Hypothalamus (tissue), 51 donors: ENCODE measurements around the gene GAPT.

ENCODE experiments used
- DNase-seq, 51 donors: peaks; one replicate each; lab custom pipeline; 2025; lab: John Stamatoyannopoulos, UW

GAPT gene

DNA sequence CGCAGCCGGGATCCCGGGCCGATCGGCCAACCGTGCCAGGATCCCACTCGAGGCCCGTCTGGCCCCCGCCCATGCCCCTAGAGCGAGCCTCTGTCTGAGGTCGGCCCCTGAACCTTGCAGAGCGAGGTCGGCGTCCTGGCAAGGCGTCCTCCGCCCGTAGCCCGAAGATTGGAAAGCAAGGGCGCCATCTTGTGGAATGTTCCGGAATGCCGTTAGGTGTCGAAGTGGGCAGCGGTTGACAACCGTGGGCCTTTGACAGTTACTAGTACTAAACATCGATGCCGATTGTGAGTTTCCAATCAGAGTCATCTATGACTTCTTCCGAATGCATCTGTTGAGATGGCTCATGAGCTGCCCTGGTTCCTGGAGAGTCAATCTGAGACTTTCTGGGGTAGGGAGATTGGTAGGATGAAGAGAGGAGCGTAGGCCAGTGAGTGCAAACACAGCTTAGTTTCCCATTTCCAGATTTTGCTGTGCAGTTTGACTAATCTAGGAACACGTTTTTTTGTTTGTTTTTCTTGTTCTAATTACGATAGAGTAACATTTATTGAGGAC, 30.4 kb upstream of the GAPT start:
- peak; percentile 42 to 92 (median 77) for DNase-seq

DNA sequence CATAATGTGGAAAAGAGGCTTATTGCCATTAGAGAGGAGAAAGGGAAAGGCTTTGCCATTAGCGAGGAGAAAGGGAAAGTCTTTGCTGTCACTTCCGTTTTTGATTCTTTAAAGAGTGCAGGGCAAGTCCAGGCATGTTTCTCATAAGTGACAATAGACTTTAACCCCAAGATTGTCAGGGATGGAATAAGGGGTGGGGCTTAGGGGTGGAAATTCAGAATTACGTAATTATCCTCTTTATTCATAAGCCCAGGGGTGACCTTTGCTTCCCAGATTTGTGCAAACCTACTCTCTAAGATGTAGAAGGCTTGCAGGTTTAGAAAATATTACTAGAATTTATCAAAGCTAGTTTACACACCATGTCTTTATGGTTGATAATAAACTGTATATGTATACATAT, 29.1 kb upstream of the GAPT start:
- no peak for DNase-seq

DNA sequence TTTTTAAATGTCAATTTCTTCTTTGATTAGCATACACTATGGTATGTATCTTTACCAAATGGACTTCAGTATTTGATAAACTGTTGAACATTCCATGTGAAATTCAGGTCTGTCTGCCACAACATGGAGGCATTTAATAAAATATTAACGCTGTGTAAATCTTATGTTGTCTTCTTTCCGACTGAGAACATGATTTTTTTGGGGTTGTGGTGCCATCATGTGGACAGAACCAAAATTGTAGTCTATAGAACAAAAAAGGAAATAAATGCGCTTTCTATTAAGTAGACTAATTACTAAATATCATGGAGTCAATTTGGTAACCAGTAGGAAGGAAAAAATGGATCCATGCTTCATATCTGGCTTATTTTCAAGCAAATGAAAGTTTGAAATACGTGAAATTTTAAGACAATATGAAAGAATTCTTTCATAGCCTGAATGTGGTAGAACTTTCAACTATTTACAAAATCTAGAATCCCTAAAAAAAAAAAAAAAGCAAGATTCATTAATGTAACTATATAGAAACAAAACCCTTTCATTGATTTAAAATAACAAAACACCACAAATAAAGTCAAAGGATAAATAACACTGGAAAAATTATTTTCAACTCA, 28.5 kb upstream of the GAPT start:
- peak in 10 of 51 donors; percentile 0 to 46 (median 6) for DNase-seq

DNA sequence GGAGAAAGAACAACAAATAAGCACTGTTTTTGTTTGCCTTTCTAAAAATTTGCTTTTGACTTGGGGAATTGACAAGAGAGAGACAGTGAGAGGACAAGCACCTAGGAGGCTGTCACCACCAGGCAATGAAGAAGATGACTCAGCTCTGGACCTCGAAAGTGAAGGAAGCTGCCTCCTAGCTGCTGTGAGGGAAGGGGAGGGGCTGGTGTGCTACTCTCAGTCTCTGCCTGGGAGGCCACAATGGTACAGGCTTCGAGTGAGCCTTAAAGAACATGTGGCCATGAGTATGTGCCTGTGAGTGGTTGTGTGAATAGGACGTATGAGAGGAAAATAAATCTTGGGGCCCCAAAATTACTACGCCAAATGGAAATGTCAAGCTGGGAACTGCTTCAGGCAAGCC, 24.3 kb upstream of the GAPT start:
- DNase-seq, result peak in 2 of 51 donors; percentile 3

DNA sequence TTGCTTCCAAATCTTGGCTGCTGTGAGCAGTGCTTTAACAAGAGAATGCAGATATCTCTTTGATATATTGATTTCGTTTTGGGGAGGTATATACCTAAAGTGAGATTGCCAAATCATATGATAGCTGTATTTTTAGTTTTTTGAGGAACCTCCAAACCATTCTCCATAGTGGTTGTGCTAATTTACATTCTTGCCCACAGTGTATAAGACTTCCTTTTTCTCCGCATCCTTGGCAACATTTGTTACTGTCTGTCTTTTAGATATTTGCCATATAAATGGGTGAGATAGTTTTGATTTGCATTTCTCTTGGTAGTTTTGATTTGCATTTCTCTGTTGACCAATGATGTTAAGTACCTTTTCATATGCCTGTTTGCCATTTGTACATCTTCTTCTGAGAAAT, 21.3 kb upstream of the GAPT start:
- DNase-seq, result no peak

DNA sequence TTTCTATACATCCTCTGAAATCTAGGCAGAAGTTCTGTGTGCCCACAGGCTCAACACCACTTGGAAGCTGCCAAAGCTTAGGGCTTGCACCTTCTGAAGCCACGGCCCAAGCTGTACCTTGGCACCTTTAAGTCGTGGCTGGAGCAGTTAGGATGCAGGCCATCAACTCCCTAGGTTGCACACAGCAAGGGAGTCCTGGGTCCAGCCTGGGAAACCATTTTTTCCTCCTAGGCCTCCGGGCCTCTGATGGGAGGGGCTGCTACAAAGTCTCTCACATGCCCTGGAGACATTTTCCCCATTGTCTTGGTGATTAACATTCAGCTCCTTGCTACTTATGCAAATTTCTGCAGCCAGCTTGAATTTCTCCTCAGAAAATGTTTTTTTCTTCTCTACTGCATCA, 15.8 kb upstream of the GAPT start:
- DNase-seq, result no peak

DNA sequence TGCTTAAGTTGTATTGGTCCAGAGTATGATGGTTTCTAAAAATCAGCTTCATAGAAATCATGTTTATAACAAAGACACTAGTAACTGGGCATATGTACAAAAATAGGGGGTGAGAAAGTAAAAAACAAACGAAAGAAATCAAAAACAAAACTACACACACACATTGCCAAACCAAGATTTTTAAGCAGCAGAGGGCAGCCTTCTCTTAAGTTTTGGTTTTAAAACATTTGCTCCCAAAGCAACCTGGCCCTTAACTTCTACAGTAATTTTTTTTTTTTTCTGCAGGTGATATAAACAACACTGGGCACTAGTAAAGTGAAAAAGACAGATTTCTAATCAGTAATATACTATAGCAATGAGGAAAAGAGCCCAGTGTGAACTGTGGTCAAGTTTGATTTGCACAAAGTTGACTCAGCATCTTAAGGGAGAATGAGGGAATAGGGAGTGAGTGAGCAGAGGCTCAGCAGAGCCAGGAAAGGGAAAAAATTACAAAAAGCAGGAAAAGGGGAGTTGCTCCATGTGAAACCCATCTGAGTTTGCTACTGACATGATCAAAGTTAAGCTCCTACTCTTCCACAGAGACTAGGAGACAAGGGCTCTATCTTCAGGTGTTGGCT, 13.4 kb upstream of the GAPT start:
- peak in 1 of 51 donors; percentile 6 for DNase-seq

DNA sequence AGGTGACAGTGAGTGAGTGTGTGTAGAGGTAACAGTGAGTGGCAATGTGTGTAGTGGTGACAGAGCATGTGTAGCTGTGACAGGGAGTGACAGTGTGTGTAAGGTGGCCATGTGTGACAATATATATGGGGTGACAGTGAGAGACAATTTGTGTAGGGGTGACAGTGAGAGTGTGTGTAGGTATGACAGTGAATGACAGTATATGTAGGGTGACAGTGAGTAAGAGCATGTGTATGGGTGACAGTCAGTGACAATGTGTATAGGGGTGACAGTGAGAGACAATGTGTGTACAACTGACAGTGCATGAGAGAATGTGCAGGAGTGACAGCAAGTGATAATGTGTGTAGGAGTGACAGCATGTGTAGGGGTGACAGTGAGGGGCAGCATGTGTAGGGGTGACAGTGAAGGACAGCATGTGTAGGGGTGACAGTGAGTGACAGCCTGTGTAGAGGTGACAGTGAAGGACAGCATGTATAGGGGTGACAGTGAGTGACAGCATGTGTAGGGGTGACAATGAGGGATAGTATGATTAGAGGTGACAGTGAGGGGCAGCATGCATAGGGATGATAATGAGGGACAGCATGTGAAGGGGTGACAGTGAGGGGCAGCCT, 10.1 kb upstream of the GAPT start:
- DNase-seq, result no peak

DNA sequence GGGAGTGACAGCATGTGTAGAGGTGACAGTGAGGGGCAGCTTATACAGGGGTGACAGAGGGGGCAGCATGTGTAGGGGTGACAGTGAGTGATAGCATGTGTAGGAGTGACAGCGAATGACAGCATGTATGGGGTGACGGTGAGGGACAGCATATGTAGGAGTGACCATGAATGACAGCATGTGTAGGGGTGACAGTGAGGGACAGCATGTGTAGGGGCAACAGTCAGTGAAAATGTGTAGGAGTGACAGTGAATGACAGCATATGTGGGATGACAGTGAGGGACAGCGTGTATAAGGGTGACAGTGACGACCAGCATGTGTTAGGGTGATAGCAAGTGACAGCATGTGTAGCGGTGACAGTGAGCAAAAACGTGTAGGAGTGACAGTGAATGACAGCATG, 9.4 kb upstream of the GAPT start:
- no peak for DNase-seq

DNA sequence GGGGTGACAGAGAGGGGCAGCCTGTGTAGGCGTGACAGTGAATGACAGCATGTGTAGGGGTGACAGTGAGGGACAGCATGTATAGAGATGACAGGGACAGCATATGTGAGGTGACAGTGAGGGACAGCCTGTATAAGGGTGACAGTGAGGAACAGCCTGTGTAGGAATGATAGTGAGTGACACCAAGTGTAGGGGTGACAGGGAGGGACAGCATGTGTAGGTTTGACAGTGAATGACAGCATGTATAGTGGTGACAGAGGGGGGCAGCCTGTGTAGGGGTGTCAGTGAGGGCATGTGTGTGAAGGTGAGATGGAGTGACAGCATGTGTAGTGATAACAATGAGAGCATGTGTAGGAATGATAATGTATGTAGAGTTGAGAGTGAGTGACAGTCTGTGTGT, 8.7 kb upstream of the GAPT start:
- DNase-seq, result no peak

DNA sequence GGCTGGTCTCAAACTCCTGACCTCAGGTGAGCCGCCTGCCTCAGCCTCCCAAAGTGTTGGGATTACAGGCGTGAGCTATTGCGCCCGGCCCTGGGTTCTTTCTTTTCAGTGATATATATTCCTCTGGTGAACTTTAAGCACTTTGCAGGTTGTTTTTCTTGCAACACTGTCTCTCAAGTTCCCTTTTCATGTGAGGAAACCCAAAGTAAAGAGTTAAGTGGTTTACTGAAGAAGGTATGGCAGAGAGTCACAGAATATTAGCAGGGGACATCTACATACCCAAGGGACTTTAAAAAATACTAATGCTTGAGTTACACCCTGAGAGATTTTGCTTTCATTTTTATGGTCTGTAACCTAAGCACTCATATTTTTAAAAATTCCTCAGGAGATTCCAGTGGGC, 6.7 kb upstream of the GAPT start:
- no peak for DNase-seq

DNA sequence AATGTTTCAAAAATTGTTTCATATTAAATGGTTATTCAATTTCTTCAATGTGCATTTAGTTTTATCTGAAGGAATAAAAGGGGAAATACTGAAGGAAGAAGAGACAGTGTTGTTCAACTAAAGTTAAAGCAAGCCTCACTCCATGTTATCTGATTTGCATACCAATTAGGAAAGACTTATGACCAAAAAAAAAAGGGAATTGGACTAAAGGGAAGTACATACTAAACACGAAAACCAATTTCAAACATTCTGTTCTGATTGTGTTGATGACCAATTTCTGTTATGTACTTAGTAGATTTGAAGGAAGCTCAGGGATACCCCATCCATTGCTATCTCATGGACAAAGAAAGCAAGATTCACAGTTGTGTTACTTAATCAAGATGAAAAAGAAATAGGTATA, 4.9 kb upstream of the GAPT start:
- DNase-seq, result no peak

DNA sequence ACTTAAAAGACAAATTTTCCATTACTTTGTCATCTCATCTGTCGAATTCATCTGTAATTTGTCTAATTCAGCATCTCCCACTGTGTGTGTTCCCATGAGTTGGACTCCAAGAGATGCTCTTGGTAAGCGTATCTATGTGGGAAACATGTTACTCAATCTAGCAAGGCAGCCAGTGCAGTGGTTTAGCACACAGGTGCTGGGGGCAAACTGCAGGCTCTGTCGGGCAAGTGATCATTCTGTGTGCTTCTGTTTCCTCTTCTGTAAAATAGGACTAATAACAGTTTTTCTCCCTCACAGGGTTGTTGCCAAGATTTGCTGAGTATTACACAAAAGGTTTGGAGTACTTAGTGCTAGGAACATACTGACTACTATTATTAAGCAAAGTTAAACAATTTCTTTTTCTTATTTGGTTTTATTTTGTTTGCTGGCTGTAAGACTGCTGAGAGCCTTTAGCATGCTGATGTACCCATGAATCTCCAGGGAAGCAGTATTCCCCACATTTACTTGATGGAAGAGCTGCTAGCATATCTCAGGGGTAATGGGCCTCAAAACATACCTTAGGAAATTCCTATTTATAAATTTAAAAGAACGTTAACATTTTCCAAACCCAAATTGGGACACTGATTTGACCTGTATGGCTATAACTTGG, 709 bp upstream of the GAPT start:
- peak in 1 of 51 donors; percentile 3 for DNase-seq

DNA sequence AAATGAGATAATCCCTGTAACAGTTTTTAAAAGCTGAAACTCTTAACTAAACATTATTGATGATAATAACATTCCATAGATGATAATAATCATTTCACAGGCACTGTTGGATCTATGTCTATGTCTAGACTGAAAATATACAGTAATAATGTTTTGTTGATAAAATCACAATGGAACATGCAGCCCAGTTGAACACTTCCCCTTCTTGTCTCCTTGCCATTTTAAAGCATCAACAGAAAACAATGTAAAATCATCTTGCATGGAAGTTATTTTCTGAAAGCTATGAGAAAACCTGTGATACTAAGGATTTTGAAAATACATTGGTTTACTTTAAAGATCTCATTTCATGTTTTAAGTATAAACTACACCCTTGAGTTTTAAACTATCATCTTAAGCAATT, 1.9 kb downstream of the GAPT start:
- DNase-seq, result no peak

DNA sequence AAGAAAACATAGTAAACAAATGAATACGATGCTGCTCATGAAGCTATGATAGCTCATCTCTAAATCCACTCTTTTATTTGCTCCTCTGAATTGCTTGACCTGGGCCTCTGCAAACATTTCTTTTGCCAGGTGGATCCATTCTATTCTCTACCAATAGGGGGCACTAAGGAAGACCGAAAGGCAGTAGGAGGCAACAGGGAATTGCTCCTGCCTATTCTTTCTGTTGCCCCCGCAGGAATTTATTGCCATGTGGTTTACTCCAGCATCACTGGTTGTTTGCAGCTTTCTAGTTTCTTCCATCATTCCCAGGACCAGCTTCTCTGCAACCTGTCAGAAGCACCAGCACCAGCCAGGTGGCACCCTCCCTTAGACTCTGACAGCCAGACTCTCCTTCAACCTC, 5.3 kb downstream of the GAPT start:
- DNase-seq, result no peak

DNA sequence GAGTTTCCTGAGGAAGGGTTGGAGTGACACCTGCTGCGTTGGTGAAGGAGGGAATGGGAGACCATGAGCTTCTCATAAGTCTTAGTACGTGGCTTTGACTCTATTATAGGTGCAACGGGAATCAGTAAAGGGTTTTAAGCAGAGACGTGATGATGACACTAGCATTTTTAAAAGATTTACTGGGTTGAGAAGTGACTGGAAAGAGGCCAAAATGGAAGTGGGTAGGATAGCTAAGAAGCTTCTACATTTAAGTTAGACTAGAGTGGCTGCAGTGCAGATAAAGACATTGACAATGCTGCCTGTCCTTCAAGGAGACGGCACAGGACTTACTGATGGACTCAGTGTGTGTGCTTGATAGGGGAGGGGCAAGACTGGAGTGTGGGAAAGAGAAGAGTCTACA, 6.2 kb downstream of the GAPT start:
- DNase-seq, result no peak

DNA sequence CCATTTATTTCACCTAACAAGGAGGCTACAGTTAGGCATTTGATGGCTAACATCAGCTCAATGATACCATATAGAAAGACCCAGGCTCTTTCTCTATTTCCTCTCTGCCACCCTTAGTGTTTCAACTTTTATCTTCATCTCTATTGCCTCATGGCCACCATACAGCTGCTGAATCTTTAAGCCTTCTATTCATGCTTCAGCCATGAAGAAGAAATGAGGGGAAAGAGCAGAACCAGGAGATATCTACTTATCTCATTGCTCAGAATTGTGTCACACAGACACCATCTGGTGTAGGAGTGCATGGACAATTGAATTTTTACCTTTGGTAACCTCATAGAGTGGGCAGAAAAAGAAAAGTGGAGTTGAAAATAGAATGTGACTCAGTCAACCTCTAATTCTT, 6.7 kb downstream of the GAPT start:
- DNase-seq, result no peak

DNA sequence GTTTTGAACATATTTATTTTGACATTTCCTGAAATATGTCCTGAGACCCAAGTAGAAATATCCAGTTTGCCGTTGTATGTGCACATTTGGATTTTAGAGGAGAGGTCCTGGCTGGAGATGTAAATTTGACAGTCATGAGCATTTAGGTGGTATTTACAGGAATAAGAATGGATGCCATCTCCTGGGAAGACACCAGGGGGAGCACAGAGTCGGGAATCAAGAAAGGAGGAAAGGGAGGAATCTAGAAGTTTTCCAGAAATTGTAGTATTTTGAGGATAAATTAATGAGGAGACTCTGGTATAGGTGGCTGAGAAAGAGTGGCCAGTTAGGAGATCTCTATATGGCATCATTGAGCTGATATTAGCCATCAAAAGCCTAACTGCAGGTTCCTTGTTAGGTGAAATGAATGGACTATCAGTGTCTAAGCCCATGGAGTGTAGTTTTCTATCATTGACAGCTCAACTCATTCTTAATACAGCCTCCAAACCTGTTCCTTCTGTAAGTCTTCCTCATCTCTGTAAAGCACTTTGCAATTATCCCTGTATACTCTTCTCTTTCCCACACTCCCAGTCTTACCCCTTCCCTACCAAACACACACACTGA, 7.2 kb downstream of the GAPT start:
- peak in 11 of 51 donors; percentile 7 to 45 (median 20) for DNase-seq

DNA sequence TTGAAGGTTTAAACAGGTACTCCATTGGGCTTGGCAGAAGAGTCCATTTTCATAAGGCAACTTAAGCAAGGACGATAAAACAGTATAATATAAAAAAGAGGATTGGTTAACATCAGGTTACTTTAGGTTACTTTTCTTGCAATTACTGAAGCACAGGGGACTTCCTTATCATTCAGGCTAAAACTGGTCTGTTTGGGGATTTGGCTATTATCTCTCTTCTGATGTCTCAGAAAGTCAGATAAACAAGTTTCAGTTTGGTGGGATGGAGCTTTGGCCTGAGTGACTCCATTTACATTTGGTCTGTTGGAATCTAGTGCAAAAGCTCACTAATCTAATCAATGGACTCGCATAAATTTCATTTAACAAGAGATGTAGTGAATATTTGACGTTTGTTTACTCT, 8.0 kb downstream of the GAPT start:
- no peak for DNase-seq

DNA sequence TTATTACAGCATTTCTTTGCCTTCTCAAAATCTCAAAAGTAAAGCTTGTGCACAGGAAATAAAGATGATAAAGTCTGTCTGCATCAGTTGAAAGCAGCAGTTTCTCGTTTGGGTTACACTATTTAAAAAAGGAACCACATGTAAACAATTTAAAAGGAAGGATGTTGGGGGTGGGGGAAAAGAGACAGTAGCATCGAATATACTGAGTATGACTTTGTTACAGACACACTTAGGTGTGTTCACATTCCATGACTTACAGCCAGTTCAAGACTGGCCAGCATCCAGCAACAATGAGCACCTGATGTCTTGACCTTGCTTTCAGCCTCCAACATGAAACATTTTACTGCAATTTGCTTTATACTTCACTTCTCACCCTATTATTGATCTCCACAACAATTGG, 8.7 kb downstream of the GAPT start:
- no peak for DNase-seq

DNA sequence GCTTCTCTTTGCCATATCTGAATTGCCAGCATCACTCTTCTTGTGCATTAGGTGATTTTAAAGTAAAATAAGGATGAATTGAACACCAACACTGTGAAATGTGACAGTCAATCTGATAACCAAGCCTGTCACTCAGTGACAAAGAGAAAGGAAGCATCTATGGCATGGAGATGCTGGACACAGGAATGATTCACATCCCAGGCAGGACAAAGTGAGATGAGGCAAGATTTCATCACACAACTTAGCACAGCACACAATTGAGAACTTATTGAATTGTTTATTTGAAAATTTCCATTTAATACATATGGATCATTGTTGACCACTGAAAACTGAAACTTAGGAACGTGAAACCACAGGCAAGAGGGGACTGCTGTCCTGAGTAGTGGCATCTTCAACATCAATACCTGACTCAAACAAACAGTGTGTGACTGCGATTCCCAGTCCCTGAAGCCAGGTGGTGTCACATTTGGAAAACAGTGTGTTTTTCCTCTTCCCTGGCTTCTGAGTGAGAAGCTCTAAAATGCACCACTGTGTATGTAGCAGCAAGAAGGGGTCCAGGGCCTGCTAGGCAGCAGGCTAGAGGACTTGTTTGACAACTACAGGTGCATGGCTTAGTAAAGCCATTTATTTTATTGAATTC, 10.7 kb downstream of the GAPT start:
- DNase-seq, result no peak
